ENCODE results near the gene GPR35.

DNA sequence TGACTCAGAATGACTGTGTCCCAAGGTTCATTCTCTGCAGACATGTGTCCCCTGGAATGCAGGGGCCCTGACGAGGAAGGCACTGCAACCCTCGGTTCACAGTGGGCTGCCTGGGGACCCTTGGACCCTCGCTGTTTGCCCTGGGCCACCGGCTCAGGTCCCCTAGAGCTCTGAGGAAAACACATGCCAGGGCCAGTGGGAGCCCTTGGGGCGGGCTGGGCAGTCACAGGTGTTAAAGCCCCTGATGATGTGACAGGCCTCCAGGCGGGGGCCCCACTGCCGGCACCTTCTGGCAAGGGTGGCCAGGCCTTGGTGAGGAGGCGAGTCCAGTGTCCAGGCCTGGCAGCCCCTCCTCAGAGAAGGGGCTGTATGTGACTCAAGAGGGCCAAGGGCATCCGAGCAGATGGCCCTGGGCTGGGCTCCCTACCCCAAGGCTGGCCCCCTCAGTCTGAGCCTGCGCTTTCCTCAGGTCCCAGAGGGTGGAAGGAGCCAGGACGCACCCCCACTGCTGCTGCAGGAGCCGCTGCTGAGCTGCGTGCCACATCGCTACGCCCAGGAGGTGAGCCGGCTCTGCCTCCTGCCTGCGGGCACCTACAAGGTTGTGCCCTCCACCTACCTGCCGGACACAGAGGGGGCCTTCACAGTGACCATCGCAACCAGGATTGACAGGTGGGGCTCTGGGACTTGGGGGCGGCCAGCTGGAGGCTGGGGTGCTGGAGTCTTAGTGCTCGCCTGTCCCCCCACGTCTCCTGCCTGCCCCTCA, 27.7 kb upstream of the GPR35 start:
- TF ChIP-seq, protein P1, sequence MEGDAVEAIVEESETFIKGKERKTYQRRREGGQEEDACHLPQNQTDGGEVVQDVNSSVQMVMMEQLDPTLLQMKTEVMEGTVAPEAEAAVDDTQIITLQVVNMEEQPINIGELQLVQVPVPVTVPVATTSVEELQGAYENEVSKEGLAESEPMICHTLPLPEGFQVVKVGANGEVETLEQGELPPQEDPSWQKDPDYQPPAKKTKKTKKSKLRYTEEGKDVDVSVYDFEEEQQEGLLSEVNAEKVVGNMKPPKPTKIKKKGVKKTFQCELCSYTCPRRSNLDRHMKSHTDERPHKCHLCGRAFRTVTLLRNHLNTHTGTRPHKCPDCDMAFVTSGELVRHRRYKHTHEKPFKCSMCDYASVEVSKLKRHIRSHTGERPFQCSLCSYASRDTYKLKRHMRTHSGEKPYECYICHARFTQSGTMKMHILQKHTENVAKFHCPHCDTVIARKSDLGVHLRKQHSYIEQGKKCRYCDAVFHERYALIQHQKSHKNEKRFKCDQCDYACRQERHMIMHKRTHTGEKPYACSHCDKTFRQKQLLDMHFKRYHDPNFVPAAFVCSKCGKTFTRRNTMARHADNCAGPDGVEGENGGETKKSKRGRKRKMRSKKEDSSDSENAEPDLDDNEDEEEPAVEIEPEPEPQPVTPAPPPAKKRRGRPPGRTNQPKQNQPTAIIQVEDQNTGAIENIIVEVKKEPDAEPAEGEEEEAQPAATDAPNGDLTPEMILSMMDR (IDR thresholded peaks at IDR 0.05; ENCODE audit: insufficient read depth, low read length): no peak
- TF ChIP-seq SPI1 (IDR thresholded peaks at IDR 0.05; ENCODE audit: borderline replicate concordance, low read depth) (no peak), POLR2AphosphoS5 (IDR thresholded peaks at IDR 0.05; ENCODE audit: low read depth) (no peak), GABPA (IDR thresholded peaks at IDR 0.05; ENCODE audit: low read depth) (no peak), REST (IDR thresholded peaks at IDR 0.05; ENCODE audit: insufficient replicate concordance, low read depth) (no peak)

Measured in HL-60 (cell line).